ENCODE measurements around the gene CACNA1G.

- no peak for TF ChIP-seq CTCF (IDR thresholded peaks at IDR 0.05)
- TF ChIP-seq POLR2A (IDR thresholded peaks at IDR 0.05), result no peak
These were observed 11.2 kb downstream of the CACNA1G start for GRCh38 chr17:50571681-50572080.

Data from right lobe of liver (tissue), 4 donors.